ENCODE data around the gene CAPN14.
A peak's percentile ranks its signal among the peaks of the same experiment; 100 is the strongest.

The CAPN14 gene

DNA sequence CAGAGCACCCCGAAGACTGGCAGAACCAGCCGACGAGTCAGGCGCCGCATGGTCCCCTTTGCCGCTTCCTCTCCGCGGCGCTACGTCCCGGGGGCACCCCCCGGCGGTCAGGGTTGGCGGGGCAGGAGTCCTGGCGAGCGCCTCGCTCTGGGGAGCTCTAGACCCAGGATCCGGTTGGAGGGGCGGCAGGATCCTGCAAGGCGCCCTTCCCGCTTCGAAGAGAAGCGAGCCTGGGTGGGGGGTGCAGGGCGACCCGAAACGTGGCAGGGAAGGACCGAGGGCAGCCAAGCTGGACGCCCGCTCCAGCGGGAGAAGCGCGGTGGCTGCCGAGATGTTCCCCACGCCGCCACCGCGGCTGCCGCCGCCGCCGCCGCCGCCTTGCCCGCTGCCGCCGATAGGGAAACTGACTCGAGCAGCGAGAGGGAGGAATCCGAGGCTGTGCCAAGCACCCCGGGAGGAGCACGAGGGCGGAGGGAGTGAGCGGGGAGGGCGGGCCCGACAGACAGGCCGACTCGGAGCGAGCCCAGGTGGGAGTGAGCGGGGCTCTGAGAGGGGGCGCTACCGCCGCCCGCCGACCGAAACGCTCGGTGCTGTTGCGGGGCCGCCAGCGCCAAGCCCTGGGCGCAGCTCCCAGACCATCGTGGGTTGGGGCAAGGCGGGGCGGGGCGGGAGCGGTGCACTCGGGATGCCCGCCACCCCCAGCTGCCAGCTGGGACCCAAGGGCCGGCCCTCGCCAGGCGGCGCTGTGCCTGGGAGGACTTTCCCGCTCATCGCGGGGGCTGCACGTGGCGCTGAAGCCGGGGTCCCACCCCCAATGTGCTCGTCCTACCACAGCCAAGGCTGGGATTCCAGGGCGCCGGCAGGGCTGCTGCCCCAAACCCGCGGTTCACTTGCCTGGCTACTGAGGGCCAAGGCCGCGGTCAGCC lies 79.0 kb downstream of the CAPN14 start, which contains the start of gene GALNT14:
Gene GALNT14 (minus strand): TSS at position 404 of the 926 bp plus-strand sequence. CDS start 354 bp downstream, at position 50.
- DNase-seq, result peak; percentile 72

DNA sequence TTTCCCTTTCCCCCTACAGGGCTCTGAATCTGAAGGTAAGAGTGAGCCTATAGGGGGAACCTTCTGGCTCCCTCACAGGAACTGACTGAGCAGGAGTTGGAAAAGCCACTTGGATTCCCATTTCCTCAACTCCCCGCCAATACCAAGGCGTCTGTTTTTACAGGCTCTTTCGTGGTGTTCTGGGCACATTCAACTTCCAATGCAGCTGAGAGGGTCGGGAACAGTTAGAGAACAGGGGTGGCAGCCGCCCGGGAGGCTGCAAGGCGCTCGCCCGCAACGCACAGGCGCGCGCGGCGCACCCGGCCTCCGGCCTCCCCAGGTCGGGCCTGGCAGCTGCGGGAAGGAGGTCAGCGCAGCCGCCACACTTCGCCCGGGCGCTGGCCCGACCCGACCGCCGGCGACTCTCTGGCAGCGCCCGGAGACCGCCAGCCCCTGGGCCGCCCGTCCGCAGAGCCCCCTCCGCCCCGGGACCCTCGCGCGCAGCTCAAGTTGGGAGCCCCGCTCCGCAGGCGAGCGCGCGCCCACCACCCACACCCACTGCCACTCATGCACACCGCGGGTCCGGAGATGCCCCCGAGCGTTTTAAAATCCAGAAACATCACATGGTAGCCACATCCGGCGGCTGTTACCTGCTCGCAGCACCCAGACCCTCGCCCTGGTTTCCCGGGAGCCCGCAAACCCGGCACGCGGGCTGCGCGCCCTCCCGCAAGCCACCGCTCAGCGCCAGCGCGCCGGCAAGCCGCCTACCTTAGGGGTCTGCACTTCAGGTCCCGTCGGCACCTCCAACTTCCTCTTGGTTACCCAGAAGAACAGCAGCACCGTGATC lies 79.9 kb downstream of the CAPN14 start:
- peak; percentile 18 for DNase-seq

DNA sequence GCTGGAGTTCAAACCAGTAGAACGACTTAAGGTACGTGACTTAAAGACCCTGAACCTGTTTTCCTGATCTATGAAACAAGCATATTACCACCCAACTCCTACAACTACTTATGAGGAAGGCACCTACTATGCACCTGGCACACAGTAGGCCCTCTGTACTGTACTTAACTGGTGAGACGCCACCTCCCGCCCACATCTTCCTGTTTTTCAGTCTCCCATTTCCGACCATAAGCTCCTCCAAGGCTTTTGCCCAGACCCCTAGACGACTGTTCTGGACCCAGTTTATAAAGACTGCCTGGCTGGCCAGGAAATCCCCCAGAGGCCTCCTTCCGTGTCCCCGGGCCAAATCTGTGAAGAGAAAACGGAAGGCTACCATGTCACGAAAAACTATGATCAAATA lies 80.6 kb downstream of the CAPN14 start:
- peak; percentile 5 for DNase-seq

DNA sequence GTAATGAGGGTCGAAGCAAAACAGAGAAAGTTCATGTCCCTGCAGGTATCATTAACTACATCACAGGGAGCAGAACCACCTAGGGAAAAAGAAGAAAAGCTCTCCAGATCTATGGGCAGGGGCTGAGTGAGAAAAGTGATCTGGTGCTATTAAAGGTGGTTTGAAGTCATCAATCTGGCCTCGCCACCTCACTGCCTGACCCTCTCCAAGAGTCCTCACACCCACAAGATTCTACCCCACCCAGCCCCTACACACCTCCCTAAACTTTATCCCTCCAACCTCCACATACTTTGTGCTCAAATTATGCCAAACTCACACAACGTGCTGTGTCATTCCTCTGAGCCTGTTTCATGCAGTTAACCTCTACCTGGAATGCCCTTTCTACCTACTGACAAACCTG lies 81.3 kb downstream of the CAPN14 start:
- DNase-seq, result no peak

DNA sequence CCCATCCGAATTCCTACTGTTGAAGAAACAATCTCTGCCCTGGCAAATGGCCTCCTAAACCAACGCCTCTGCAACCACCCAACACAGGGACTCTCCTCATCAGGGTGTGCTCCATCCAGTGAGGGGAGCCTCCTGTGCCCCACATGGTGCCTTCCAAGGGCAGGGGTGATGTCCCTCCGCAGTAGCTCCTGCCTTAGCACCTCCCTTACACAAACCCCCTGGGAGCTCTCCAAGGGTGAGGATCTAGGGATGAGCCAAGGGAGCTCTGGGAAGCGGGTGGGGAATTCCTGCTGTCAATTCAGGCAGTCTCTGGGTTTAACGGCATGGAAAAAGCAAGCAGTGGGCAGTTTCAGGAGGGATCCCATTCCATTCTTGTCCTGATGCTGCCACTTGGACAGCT lies 82.8 kb downstream of the CAPN14 start:
- no peak for DNase-seq

DNA sequence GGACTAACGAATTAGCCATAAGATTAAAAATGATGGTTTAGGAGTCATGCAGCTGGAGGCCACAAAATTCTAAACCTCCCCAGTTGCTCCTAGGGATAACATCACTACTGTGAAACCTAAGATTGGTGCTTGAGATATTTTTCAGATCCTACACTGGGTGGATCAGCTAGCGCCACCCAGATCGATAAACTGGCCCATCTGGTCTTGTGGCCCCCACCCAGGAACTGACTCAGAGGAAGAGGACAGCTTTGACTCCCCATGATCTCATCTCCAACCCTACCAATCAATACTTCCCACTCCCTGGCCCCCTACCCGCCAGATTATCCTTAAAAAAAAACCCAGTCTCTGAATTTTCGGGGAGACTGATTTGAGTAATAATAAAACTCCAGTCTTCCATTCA lies 84.5 kb downstream of the CAPN14 start:
- no peak for DNase-seq

DNA sequence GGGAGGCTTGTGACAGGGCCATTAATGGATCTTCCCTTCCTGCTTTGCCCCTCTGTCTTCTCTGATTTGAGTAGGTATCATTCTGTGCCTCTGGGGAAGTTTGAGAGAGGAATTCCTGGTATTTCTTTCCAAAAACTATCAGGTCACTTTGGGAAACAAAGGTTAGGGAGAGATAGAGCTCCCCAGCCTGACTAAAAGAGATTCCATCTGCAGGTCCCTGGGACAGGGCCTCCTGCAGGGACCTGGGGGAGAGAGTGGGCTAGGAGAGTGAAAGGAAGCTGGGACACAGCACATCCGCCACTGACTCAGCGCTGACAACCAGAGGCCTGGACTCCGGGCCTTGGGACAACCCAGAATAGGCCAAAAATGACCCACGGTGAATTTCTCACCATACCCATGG lies 85.4 kb downstream of the CAPN14 start:
- DNase-seq, result no peak

DNA sequence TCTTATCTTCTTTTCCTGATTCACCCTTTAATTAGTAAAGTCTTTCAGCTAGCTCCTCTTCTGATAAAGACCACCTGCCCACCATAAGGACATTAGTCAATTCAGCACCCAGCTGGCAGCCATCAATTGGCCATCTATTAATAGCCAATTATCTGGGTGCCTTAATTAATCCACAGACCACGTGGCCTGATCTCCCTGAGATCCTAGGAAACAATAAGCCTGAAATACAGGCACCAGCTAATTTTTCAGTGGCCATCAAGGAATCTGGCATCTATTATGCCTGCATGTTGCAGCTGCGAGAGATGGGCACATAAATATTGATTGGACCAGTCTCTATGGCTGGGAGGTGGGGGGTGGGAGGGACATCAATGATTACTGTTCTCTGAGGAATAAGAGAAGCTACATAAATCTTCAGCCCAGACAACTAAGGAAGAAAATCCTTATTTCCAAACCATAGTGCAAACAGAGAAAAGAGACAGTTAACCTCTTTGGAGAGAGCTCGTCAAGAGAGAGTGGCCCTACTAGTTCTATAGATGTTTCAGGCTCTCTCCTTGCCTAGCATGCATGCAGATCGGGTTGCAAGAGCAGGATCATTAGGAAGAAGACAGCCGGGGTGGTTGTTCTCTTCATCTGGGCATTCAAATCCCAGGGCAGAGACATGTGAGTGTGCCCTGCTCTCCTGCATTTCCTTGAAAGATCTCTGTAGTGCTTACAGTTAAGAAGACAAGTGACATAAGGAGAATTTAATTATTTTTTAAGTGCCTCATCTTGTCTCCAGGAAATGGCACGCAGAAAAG lies 87.7 kb downstream of the CAPN14 start:
- no peak for DNase-seq

DNA sequence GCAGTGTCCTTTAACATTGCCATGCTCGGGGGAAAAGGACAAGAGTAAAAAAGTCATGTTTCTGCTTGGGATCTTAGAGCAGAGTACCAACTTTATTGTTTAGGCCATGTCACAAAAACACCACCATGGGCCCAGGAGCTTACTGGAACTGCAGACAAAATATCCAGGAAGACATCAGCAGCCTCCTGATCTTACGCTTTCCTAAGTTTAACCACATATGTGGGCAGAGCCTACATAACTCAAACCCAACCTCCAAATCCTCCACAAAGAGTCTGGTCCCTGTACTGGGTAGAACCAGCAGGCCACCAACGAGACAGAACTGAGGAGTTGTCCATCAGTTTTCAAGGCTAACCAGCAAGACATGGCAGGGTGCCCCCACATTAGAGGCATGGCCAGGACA lies 89.4 kb downstream of the CAPN14 start:
- no peak for DNase-seq

DNA sequence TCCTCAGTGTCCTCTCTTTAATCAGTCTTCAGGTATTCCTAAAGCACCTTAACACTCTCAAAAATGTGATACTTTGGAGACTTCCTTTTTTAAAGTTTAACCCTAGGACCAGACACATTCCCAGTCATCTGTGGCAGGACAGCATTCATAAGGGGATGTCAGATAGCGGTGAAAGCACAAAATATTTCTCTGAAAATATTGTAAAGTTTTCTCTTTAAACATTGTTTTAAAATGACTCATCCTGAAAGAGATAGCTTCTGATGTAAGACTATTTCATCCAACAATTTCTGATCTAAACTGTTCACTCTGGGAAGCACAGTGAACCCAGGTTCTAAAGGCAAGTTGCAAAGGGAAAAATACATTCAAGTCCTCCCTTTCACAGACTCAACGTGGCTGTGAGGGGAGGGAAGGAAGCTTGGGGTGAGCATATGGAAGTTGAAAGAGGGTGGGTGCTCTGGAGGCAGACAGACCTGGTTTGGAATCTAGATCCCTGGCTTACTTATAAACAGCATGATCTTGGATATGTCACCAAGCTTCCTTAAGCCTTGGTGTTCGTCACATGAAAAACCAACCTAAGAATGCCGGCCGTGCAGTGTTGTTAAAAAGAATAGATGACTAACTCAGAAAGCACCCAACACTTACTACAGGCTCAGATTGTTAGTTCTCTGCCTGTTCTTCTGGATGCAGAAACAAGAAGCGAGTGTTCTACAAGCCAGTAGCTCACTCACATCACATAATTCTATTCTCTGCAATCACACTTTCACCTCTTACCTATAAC lies 91.2 kb downstream of the CAPN14 start:
- DNase-seq, result no peak

DNA sequence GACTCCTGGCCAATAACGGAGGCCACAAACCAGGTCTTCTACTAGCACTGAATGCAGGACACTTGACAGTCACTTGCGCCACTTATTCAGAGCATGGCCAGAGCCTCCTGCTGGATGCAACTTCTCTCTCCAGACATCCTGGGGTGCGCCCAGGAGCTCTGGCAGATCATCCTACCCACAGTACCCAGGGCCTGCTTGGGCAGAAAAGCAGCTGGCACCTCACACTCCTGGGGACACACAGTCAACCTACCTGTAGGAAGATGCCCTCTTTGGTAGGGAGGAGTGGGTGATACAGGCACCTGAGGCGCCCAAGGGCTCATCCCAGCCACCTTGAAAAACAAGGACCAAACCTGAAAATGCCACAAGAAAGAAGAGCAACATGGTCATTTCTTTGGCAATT lies 92.4 kb downstream of the CAPN14 start:
- DNase-seq, result no peak

Measured in stimulated activated CD4-positive, alpha-beta T cell treated with anti-CD3 and anti-CD28 coated beads, Interleukin-15, amount 100 ng/mL, for 24 hours (primary cell).